HFF-Myc (cell line): Measurements from ENCODE around the gene PDLIM5.

Experiments used
- DNase-seq: peaks from one replicate; pipeline ENCODE4 v3.0.0-alpha.2; 2011; ENCODE audit warnings: low read depth; ENCODE audit errors: extremely low read depth
- H3K4me3 ChIP-seq: replicated peaks from 2 replicates; pipeline ENCODE4 v1.5.1; 2011; ENCODE audit warnings: low read depth, mild to moderate bottlenecking, control low read depth, low read length
- TF ChIP-seq, protein P1 (sequence below): IDR thresholded peaks from 2 replicates; pipeline ENCODE4 v1.5.1; 2012; ENCODE audit warnings: mild to moderate bottlenecking, low read depth, low read length, control low read depth; ENCODE audit errors: missing control alignments

The PDLIM5 gene

GRCh38 chr4:94595880-94596483, 144.2 kb downstream of the PDLIM5 start:
- DNase-seq: peak; percentile 38
- H3K4me3 ChIP-seq: no peak overlapping the region
- TF ChIP-seq, protein P1, sequence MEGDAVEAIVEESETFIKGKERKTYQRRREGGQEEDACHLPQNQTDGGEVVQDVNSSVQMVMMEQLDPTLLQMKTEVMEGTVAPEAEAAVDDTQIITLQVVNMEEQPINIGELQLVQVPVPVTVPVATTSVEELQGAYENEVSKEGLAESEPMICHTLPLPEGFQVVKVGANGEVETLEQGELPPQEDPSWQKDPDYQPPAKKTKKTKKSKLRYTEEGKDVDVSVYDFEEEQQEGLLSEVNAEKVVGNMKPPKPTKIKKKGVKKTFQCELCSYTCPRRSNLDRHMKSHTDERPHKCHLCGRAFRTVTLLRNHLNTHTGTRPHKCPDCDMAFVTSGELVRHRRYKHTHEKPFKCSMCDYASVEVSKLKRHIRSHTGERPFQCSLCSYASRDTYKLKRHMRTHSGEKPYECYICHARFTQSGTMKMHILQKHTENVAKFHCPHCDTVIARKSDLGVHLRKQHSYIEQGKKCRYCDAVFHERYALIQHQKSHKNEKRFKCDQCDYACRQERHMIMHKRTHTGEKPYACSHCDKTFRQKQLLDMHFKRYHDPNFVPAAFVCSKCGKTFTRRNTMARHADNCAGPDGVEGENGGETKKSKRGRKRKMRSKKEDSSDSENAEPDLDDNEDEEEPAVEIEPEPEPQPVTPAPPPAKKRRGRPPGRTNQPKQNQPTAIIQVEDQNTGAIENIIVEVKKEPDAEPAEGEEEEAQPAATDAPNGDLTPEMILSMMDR: peak; percentile 11

- TF ChIP-seq, protein P1: no peak
- no peak overlapping the region for H3K4me3 ChIP-seq
- no peak for DNase-seq
Measured at GRCh38 chr4:94598758-94599157, 147.0 kb downstream of the PDLIM5 start.

GRCh38 chr4:94603170-94603747, 151.5 kb downstream of the PDLIM5 start:
- peak; percentile 32 for DNase-seq
- TF ChIP-seq, protein P1: no peak
- no peak overlapping the region for H3K4me3 ChIP-seq

DNA sequence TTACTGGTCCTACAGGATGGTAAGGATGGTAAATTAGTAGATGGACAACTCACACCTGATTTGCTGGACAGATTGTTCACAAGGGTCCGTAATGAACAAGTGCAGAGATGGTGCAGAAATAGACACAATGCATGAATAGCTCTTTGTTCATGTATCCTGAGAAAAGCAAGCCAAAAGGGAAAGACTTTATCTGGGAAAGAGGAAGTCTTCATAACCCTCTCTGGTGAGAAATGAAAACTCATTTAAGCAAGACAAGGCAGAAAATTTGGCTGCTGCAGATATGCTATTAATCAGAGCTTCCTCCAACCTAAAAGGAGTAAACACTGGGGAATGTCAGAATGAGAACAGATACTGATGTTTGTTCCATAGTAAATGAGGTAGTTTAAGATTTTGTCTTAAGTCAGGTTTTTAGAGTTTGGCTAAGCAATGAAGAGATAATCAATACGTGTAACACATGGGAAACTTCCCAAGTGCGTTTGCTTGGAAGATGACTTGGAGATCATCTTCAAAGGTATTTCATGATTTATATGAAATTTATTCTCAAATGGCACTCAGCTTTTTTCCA, 153.6 kb downstream of the PDLIM5 start:
- TF ChIP-seq, protein P1: no peak
- DNase-seq: no peak
- no peak overlapping the region for H3K4me3 ChIP-seq

GRCh38 chr4:94610145-94610544, 158.4 kb downstream of the PDLIM5 start:
- TF ChIP-seq, protein P1: no peak
- DNase-seq: no peak
- H3K4me3 ChIP-seq: no peak overlapping the region

- H3K4me3 ChIP-seq: no peak overlapping the region
- TF ChIP-seq, protein P1: no peak
- DNase-seq: no peak
Measured at GRCh38 chr4:94613248-94613647, 161.5 kb downstream of the PDLIM5 start.

- TF ChIP-seq, protein P1: no peak
- no peak overlapping the region for H3K4me3 ChIP-seq
- DNase-seq: no peak
Measured at GRCh38 chr4:94615451-94615850, 163.7 kb downstream of the PDLIM5 start.
